ENCODE results near the gene EDAR. TPM values are rescaled to one million over a fixed set of nuclear protein-coding genes. Genes with fewer than 3 reads are reported as not detected.

Gene EDAR
- total and polyA plus RNA-seq, 2 of the 8 experiments (the other 6 are each of a cell fraction or from before 2014, with no cell fraction given) = not detected

DNA sequence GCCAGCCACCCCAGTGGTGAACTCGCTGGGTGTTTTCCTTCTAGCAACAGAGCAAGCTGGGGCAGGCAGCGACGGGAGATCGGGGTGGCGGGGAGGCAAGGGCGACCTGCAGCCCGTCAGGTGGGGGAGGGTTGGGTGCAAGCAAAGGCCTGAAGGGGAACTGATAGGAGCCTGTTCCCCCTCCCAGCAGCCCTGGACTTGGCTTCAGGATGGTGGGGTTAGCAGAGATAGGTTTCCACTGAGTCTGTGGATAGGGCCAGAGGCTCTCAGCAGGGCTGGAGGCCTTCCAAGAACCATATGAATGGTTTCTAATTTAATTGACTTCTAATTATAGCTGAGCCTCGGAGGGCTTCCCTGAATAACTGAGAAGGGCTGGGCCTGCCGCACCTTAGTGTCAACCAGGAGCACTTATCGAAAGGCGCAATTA is 55.3 kb downstream of the EDAR start (continued):
- TF ChIP-seq, protein P1, sequence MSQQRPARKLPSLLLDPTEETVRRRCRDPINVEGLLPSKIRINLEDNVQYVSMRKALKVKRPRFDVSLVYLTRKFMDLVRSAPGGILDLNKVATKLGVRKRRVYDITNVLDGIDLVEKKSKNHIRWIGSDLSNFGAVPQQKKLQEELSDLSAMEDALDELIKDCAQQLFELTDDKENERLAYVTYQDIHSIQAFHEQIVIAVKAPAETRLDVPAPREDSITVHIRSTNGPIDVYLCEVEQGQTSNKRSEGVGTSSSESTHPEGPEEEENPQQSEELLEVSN (IDR thresholded peaks at IDR 0.05) = no peak
- TF ChIP-seq TAF1 (IDR thresholded peaks at IDR 0.05; ENCODE audit: low read depth, low read length) (no peak), RNF2 (IDR thresholded peaks at IDR 0.05; ENCODE audit: borderline replicate concordance, low read depth, low read length, missing control alignments, poor library complexity, severe bottlenecking) (no peak)

Data from H1 (cell line).